ENCODE measurements around the gene PCK1.

PCK1 gene

GRCh38 chr20:57536771-57537724, 23.9 kb upstream of the PCK1 start:
- no peak for DNase-seq

GRCh38 chr20:57537822-57538221, 23.1 kb upstream of the PCK1 start:
- no peak for DNase-seq

GRCh38 chr20:57539889-57540288, 21.0 kb upstream of the PCK1 start:
- DNase-seq: no peak

- DNase-seq: no peak
Measured at GRCh38 chr20:57540890-57541580, 19.9 kb upstream of the PCK1 start.

- no peak for DNase-seq
Measured at GRCh38 chr20:57543754-57544153, 17.2 kb upstream of the PCK1 start.

- DNase-seq: no peak
Measured at GRCh38 chr20:57544838-57545564, 15.9 kb upstream of the PCK1 start.

- DNase-seq: no peak
Measured at GRCh38 chr20:57545927-57546662, 14.8 kb upstream of the PCK1 start.

GRCh38 chr20:57546956-57547649, 13.8 kb upstream of the PCK1 start:
- DNase-seq: no peak

- no peak for DNase-seq
Measured at GRCh38 chr20:57548177-57549058, 12.5 kb upstream of the PCK1 start.

- no peak for DNase-seq
Measured at GRCh38 chr20:57552471-57552870, 8.4 kb upstream of the PCK1 start.

- DNase-seq: no peak
Measured at GRCh38 chr20:57553376-57554018, 7.4 kb upstream of the PCK1 start.

- DNase-seq: no peak
Measured at GRCh38 chr20:57555457-57556184, 5.3 kb upstream of the PCK1 start.

GRCh38 chr20:57556980-57557274, 4.0 kb upstream of the PCK1 start:
- no peak for DNase-seq

- DNase-seq: no peak
Measured at GRCh38 chr20:57557926-57558613, 2.8 kb upstream of the PCK1 start.

- no peak for DNase-seq
Measured at GRCh38 chr20:57558614-57559288, 2.2 kb upstream of the PCK1 start.

GRCh38 chr20:57559289-57559634, 1.6 kb upstream of the PCK1 start:
- no peak for DNase-seq

GRCh38 chr20:57559658-57560553, 1.0 kb upstream of the PCK1 start:
- no peak for DNase-seq

All from CD4-positive, alpha-beta T cell treated with Interleukin-17A for 1 hour (primary cell).